Measurements from ENCODE around the gene POU4F1.

DNA sequence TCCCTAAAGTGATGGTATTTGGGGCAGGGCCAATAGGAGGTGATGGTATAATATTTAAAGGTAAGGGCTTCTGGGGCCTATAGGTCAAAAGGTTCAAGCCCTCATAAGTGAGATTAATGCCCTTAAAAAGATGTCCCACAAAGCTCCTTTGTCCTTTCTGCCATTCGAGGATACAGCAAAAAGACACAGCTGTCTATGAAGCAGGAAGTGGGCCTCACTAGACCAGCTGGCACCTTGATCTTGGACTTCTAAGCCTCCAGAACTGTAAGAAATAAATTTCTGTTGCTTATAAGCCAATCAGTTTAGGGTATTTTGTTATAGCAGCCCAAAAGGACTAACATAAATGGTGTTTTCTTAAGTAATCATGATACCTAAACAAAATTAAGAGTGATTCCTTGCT is 27.2 kb upstream of the POU4F1 start:
- TF ChIP-seq, protein P1, sequence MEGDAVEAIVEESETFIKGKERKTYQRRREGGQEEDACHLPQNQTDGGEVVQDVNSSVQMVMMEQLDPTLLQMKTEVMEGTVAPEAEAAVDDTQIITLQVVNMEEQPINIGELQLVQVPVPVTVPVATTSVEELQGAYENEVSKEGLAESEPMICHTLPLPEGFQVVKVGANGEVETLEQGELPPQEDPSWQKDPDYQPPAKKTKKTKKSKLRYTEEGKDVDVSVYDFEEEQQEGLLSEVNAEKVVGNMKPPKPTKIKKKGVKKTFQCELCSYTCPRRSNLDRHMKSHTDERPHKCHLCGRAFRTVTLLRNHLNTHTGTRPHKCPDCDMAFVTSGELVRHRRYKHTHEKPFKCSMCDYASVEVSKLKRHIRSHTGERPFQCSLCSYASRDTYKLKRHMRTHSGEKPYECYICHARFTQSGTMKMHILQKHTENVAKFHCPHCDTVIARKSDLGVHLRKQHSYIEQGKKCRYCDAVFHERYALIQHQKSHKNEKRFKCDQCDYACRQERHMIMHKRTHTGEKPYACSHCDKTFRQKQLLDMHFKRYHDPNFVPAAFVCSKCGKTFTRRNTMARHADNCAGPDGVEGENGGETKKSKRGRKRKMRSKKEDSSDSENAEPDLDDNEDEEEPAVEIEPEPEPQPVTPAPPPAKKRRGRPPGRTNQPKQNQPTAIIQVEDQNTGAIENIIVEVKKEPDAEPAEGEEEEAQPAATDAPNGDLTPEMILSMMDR (IDR thresholded peaks at IDR 0.05) = no peak
- no peak for TF ChIP-seq POLR2A (IDR thresholded peaks at IDR 0.05)

Data from body of pancreas (tissue), 4 donors.